ENCODE results near the gene PPP2R2C. TPM values are rescaled to one million over a fixed set of nuclear protein-coding genes. Genes with fewer than 3 reads are reported as not detected.

Gene PPP2R2C
- total RNA-seq, 6 experiments from 2014 or later, result 0.12 to 0.27 TPM; not detected in 4

- Histone ChIP-seq H3K9me3 (no peaks in the 10 kb centered on the region), H3K4me1 (no peaks in the 10 kb centered on the region), H3K36me3 (no peaks in the 10 kb centered on the region), H3K27me3 (no peaks in the 10 kb centered on the region), H3K4me3 (no peak overlapping the region), H3K27ac (no peak overlapping the region)
- DNase-seq (peak in 1 of 3 donors; percentile 11), ATAC-seq (no peak)
- intact Hi-C loops (cut with DNase I), result no loop called here
- no peak for TF ChIP-seq CTCF (IDR thresholded peaks at IDR 0.05)
- TF ChIP-seq POLR2A (IDR thresholded peaks at IDR 0.05), result no peak
- WGBS (ENCODE audit: insufficient coverage, low coverage, low lambda C conversion rate, missing lambda C conversion rate), result 49% methylated on average over 12 of the region's 12 CpGs
These were observed 103.8 kb downstream of the PPP2R2C start for GRCh38 chr4:6368601-6369000.

- WGBS (ENCODE audit: insufficient coverage, low coverage, low lambda C conversion rate, missing lambda C conversion rate), result 54% methylated on average over 8 of the region's 10 CpGs
- Histone ChIP-seq H3K36me3 (no peaks in the 10 kb centered on the region), H3K9me3 (no peaks in the 10 kb centered on the region), H3K4me3 (no peak overlapping the region), H3K27ac (no peak overlapping the region), H3K4me1 (no peaks in the 10 kb centered on the region), H3K27me3 (no peaks in the 10 kb centered on the region)
- ATAC-seq (no peak), DNase-seq (peak in 1 of 3 donors; percentile 12)
- TF ChIP-seq CTCF (IDR thresholded peaks at IDR 0.05) (no peak), POLR2A (IDR thresholded peaks at IDR 0.05) (no peak)
- intact Hi-C loops (cut with DNase I), result no loop called here
These were observed 104.3 kb downstream of the PPP2R2C start for GRCh38 chr4:6368096-6368495.

DNA sequence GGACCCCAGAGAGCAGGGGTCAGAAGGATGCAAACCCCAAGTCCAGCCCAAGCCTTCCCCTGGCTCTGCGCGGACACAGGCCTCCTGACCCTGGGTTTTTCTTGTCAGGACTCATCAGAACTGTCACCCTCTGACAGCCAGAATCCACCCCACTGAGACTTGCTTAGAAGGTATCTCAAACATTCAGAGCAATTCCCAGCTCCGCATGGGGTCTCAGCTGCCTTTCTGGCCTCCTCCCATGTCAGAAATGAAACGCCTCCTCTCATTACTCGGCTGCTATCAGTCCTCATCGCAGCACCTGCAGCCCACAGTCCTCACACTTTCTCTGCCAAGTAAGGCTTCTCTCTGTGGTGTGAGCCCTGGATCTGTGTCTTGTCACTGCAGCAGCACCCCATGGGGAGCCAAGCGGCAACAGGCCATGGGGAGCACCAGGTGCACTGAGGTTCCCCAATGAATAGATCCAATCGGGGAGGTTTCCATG, 105.0 kb downstream of the PPP2R2C start:
- WGBS (ENCODE audit: insufficient coverage, low coverage, low lambda C conversion rate, missing lambda C conversion rate), result 17% methylated on average over 4 of the region's 8 CpGs
- no peak for TF ChIP-seq CTCF (IDR thresholded peaks at IDR 0.05)
- TF ChIP-seq POLR2A (IDR thresholded peaks at IDR 0.05), result no peak
- Histone ChIP-seq H3K27me3 (no peaks in the 10 kb centered on the region), H3K4me1 (no peaks in the 10 kb centered on the region), H3K36me3 (no peaks in the 10 kb centered on the region), H3K27ac (no peak overlapping the region), H3K4me3 (no peak overlapping the region), H3K9me3 (no peaks in the 10 kb centered on the region)
- ATAC-seq (no peak), DNase-seq (peak in 1 of 3 donors; percentile 25)
- intact Hi-C loops (cut with DNase I), result no loop called here

DNA sequence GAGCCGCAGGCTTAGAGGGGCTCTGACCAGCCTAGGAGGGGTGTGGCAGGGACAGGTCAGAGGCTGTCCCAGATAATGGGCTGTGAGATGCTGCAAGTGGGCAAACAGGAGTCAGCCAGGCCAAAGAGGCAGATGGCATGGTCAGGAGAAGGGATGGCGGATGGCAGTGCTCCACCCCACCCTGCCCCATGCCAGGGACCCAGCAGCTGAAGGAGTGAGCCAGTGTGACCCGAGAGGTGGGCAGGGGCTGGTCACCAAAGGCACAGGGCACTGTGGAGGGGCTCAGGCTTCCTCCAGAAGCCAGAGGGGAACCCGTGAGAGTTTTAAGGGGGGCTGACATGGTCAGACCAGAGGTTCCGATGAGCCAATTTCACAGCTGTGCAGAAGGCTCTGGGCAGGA, 105.8 kb downstream of the PPP2R2C start:
- H3K27me3 ChIP-seq, result no peaks in the 10 kb centered on the region
- TF ChIP-seq POLR2A (IDR thresholded peaks at IDR 0.05), result no peak
- no peak for TF ChIP-seq CTCF (IDR thresholded peaks at IDR 0.05)
- WGBS (ENCODE audit: insufficient coverage, low coverage, low lambda C conversion rate, missing lambda C conversion rate), result 58% methylated on average over 4 of the region's 5 CpGs
- DNase-seq (peak in 1 of 3 donors; percentile 27), ATAC-seq (no peak)
- H3K36me3 ChIP-seq, result no peaks in the 10 kb centered on the region
- intact Hi-C loops (cut with DNase I), result no loop called here
- no peaks in the 10 kb centered on the region for H3K4me1 ChIP-seq
- H3K27ac ChIP-seq, result no peak overlapping the region
- no peaks in the 10 kb centered on the region for H3K9me3 ChIP-seq
- no peak overlapping the region for H3K4me3 ChIP-seq

Measured in right lobe of liver (tissue), 6 donors.